ENCODE data around the gene MARCHF10.
"Not testable (repeated sequence)": the region's sequence is repeated elsewhere in the genome, so short reads cannot be mapped to it uniquely, and the experiment has no call there.

The MARCHF10 gene

GRCh38 chr17:62698459-62698858 lies 109.7 kb downstream of the MARCHF10 start:
- DNase-seq (ENCODE audit: low read depth, low spot score): not testable (repeated sequence)

- no peak for DNase-seq (ENCODE audit: low read depth, low spot score)
Observed at GRCh38 chr17:62696726-62697490, 111.2 kb downstream of the MARCHF10 start.

GRCh38 chr17:62696256-62696655 lies 111.9 kb downstream of the MARCHF10 start:
- DNase-seq (ENCODE audit: low read depth, low spot score): no peak

- DNase-seq (ENCODE audit: low read depth, low spot score): not testable (repeated sequence)
Observed at GRCh38 chr17:62695093-62695738, 112.9 kb downstream of the MARCHF10 start.

GRCh38 chr17:62693616-62694409 lies 114.3 kb downstream of the MARCHF10 start:
- no peak for DNase-seq (ENCODE audit: low read depth, low spot score)

GRCh38 chr17:62692721-62693431 lies 115.2 kb downstream of the MARCHF10 start:
- peak; percentile 47 for DNase-seq (ENCODE audit: low read depth, low spot score)

GRCh38 chr17:62692159-62692651 lies 115.9 kb downstream of the MARCHF10 start:
- no peak for DNase-seq (ENCODE audit: low read depth, low spot score)

GRCh38 chr17:62691589-62691915 lies 116.6 kb downstream of the MARCHF10 start:
- not testable (repeated sequence) for DNase-seq (ENCODE audit: low read depth, low spot score)

- no peak for DNase-seq (ENCODE audit: low read depth, low spot score)
Observed at GRCh38 chr17:62690168-62690897, 117.8 kb downstream of the MARCHF10 start.

GRCh38 chr17:62689441-62690167 lies 118.5 kb downstream of the MARCHF10 start:
- DNase-seq (ENCODE audit: low read depth, low spot score): no peak

GRCh38 chr17:62688398-62689160 lies 119.5 kb downstream of the MARCHF10 start:
- no peak for DNase-seq (ENCODE audit: low read depth, low spot score)

- DNase-seq (ENCODE audit: low read depth, low spot score): no peak
Observed at GRCh38 chr17:62687997-62688396, 120.1 kb downstream of the MARCHF10 start.

GRCh38 chr17:62684179-62684578 lies 123.9 kb downstream of the MARCHF10 start:
- no peak for DNase-seq (ENCODE audit: low read depth, low spot score)

GRCh38 chr17:62681939-62682381 lies 126.2 kb downstream of the MARCHF10 start:
- no peak for DNase-seq (ENCODE audit: low read depth, low spot score)

GRCh38 chr17:62681061-62681938 lies 126.8 kb downstream of the MARCHF10 start:
- DNase-seq (ENCODE audit: low read depth, low spot score): no peak

GRCh38 chr17:62680541-62681052 lies 127.5 kb downstream of the MARCHF10 start:
- no peak for DNase-seq (ENCODE audit: low read depth, low spot score)

- no peak for DNase-seq (ENCODE audit: low read depth, low spot score)
Observed at GRCh38 chr17:62679866-62680377, 128.2 kb downstream of the MARCHF10 start.

All from ELF-1 (cell line).